Natural killer cell (primary cell): ENCODE data around the gene ICAM5. TPM values are rescaled to one million over a fixed set of nuclear protein-coding genes. Genes with fewer than 3 reads are reported as not detected.
"Not testable (repeated sequence)": the region's sequence is repeated elsewhere in the genome, so short reads cannot be mapped to it uniquely, and the experiment has no call there.

Source experiments
- ATAC-seq, 3 donors: fragments of 150-1000 bp in 2 of 3; fragments of 200-7000 bp in 1 of 3; cut with Tn5 transposase; 1 replicate in 1 of 3; 2 replicates in 2 of 3; pipeline ENCODE4 v1.10.0; 2021; ENCODE audit warnings: mild to moderate bottlenecking in 2 of 3, moderate library complexity in 2 of 3
- DNase-seq, 2 donors: peaks; one replicate each; pipeline versions ENCODE4 v3.0.0 to v3.0.0-alpha.2; 2013 to 2021; ENCODE audit warnings: mixed read lengths in 1 of 2
- H3K27ac ChIP-seq: one replicate; pipeline ENCODE4 v1.5.1; 2013; ENCODE audit warnings: mild to moderate bottlenecking, low read length
- H3K27me3 ChIP-seq: one replicate; pipeline ENCODE4 v1.6.1; 2013; ENCODE audit warnings: low read length; ENCODE audit not compliant: control insufficient read depth, insufficient read depth
- H3K36me3 ChIP-seq: one replicate; pipeline ENCODE4 v1.6.1; 2013; ENCODE audit warnings: low read length; ENCODE audit not compliant: control insufficient read depth, insufficient read depth
- H3K4me1 ChIP-seq: one replicate; pipeline ENCODE4 v1.6.1; 2013; ENCODE audit warnings: low read length; ENCODE audit not compliant: control insufficient read depth, insufficient read depth
- H3K4me3 ChIP-seq: one replicate; pipeline ENCODE4 v1.5.1; 2013; ENCODE audit warnings: low read length
- H3K9me3 ChIP-seq: one replicate; pipeline ENCODE4 v1.6.1; 2013; ENCODE audit warnings: low read length; ENCODE audit not compliant: control insufficient read depth, insufficient read depth
- H3K27ac Mint-ChIP-seq, 2 donors: one replicate each; pipeline ENCODE4 v1.8.0; 2022; ENCODE audit warnings: mild to moderate bottlenecking in 2 of 2, mixed read lengths in 2 of 2, moderate library complexity in 1 of 2
- H3K27me3 Mint-ChIP-seq, 2 donors: one replicate each; pipeline ENCODE4 v1.8.0; 2022; ENCODE audit warnings: low read depth in 2 of 2, mixed read lengths in 2 of 2
- H3K36me3 Mint-ChIP-seq: one replicate; pipeline ENCODE4 v1.8.0; 2022; ENCODE audit warnings: mixed read lengths
- H3K4me1 Mint-ChIP-seq, 2 donors: one replicate each; pipeline ENCODE4 v1.8.0; 2022; ENCODE audit warnings: mixed read lengths in 2 of 2
- H3K4me3 Mint-ChIP-seq: one replicate; pipeline ENCODE4 v1.8.0; 2022; ENCODE audit warnings: mild to moderate bottlenecking, moderate library complexity, mixed read lengths
- H3K9me3 Mint-ChIP-seq, 2 donors: one replicate each; pipeline ENCODE4 v1.8.0; 2022; ENCODE audit warnings: mixed read lengths in 2 of 2
- WGBS: methylation state at CpG from one replicate; pipeline ENCODE4 v1.1.7; 2013; ENCODE audit warnings: missing lambda C conversion rate; ENCODE audit not compliant: insufficient coverage; 5-methylcytosine and 5-hydroxymethylcytosine counted together
- intact Hi-C: fragments of 100-400 bp; cut with micrococcal nuclease; formaldehyde crosslinking; loops from one replicate; pipeline ENCODE4 v1.14.2; 2022
- total RNA-seq, 4 donors: library from RNA; stranded (reverse); fragments of 120-200 nt in 1 of 4; gene quantifications; one replicate each; pipeline versions ENCODE4 v1.2.3 to v1.2.4, GENCODE V29; 2013 to 2022
- TF ChIP-seq, protein P1 (sequence below): fragments of 200-600 bp; IDR thresholded peaks from one replicate; pipeline ENCODE4 v1.8.0; 2022; ENCODE audit warnings: antibody characterized with exemption

The ICAM5 gene
- total RNA-seq, 3 donors from 2014 or later (not counting 1 experiment from before 2014, with no cell fraction given) = 1.1 to 1.6 (median 1.5) TPM

DNA sequence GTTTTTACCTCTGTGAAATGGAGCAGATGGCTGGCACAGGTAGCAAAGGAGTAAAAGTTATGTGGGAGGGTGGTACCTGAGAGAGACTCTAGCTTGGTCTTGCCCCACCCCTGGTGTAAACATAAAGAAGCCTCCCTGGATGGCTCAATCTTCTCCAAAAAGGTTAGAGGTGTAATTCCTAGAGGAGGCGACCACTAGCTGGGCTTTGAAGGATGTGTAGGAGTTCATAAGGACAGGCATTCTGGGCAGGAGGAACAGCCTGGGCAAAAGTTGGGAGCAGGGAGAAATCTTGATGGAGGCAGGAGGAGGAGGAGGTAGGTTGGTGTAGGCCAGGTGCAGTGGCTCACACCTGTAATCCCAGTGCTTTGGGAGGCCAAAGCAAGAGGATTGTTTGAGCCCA lies 10.8 kb upstream of the ICAM5 start:
- Histone ChIP-seq H3K4me1 (peaks cover 28% of the 10 kb centered on the region), H3K9me3 (no peaks in the 10 kb centered on the region), H3K27me3 (no peaks in the 10 kb centered on the region), H3K36me3 (peaks cover 30% of the 10 kb centered on the region), H3K27ac (no peak overlapping the region), H3K4me3 (no peak overlapping the region)
- intact Hi-C loops = no loop called here
- ATAC-seq = no peak
- H3K4me3 Mint-ChIP-seq = peak overlapping the region; percentile 25
- no peak for DNase-seq
- TF ChIP-seq, protein P1, sequence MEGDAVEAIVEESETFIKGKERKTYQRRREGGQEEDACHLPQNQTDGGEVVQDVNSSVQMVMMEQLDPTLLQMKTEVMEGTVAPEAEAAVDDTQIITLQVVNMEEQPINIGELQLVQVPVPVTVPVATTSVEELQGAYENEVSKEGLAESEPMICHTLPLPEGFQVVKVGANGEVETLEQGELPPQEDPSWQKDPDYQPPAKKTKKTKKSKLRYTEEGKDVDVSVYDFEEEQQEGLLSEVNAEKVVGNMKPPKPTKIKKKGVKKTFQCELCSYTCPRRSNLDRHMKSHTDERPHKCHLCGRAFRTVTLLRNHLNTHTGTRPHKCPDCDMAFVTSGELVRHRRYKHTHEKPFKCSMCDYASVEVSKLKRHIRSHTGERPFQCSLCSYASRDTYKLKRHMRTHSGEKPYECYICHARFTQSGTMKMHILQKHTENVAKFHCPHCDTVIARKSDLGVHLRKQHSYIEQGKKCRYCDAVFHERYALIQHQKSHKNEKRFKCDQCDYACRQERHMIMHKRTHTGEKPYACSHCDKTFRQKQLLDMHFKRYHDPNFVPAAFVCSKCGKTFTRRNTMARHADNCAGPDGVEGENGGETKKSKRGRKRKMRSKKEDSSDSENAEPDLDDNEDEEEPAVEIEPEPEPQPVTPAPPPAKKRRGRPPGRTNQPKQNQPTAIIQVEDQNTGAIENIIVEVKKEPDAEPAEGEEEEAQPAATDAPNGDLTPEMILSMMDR = no peak
- H3K4me1 Mint-ChIP-seq = peaks cover 24 to 25% of the 10 kb centered on the region in 2 donors
- H3K36me3 Mint-ChIP-seq = no peaks in the 10 kb centered on the region
- H3K27ac Mint-ChIP-seq = peak overlapping the region; percentile 75 to 84
- WGBS = 100% methylated on average over 1 of the region's 1 CpG
- H3K27me3 Mint-ChIP-seq = no peaks in the 10 kb centered on the region
- no peaks in the 10 kb centered on the region for H3K9me3 Mint-ChIP-seq

DNA sequence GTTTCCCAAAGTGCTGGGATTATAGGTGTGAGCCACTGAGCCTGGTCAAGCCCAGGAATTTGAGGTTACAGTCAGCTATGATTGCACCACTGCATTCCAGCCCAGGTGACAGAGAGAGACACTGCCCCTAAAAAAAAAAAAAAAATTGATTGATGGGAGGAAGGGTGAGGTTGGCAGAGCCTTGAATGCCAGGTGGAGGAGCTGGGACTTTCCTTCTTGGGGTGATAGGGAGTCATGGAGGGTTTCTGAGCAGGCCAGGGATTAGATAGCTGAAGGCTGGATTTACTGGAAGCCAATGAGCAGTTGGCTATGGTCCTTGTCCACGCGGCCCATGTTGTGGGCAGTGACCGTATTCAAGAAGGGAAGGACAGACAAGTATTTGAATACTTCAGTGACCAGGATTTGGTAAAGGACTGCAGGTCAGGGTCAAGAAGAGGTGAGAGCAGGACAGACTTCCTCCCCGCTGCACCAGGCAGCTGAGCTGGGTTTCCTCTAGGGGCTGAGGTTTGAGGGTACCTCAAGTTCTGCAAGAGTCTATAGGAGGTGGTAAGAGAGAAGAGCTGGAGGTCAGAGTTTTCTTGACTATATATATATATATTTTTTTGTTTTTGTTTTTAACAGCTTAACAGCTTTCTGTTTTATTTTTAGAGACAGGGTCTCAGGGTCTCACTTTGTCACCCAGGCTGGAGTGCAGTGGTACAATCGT lies 9.9 kb upstream of the ICAM5 start:
- peak overlapping the region; percentile 75 to 84 for H3K27ac Mint-ChIP-seq
- peaks cover 37% of the 10 kb centered on the region for H3K36me3 ChIP-seq
- no peak overlapping the region for H3K4me3 ChIP-seq
- H3K9me3 ChIP-seq = no peaks in the 10 kb centered on the region
- peak overlapping the region; percentile 47 for H3K27ac ChIP-seq
- H3K4me1 ChIP-seq = peaks cover 28% of the 10 kb centered on the region
- TF ChIP-seq, protein P1 = no peak
- peaks cover 18 to 21% of the 10 kb centered on the region in 2 donors for H3K4me1 Mint-ChIP-seq
- H3K9me3 Mint-ChIP-seq = no peaks in the 10 kb centered on the region
- DNase-seq (no peak), ATAC-seq (peak; percentile 48 to 62 (median 59))
- WGBS = 20% methylated on average over 5 of the region's 5 CpGs
- H3K27me3 ChIP-seq = no peaks in the 10 kb centered on the region
- peaks cover under 1% of the 10 kb centered on the region for H3K36me3 Mint-ChIP-seq
- peak overlapping the region; percentile 56 for H3K4me3 Mint-ChIP-seq
- no peaks in the 10 kb centered on the region for H3K27me3 Mint-ChIP-seq
- intact Hi-C loops = no loop called here

DNA sequence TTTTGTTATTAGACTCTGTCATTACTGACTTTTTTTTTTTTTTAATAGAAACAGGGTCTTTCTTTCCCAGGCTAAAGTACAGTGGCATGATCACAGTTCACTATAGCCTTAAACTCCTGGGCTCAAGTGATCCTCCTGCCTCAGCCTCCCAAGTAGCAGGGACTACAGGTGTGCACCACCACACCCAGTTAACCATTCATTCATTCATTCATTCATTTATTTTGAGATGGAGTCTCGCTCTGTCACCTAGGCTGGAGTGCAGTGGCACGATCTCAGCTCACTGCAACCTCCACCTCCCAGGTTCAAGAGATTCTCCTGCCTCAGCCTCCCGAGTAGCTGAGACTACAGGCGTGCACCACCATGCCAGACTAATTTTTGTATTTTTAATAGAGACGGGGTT lies 7.7 kb upstream of the ICAM5 start:
- ATAC-seq, H3K27me3 Mint-ChIP-seq, H3K9me3 ChIP-seq, H3K27ac Mint-ChIP-seq, H3K4me3 ChIP-seq, intact Hi-C loops, H3K36me3 Mint-ChIP-seq, H3K9me3 Mint-ChIP-seq, DNase-seq, H3K27me3 ChIP-seq, H3K27ac ChIP-seq: not testable (repeated sequence)
- 98% methylated on average over 5 of the region's 5 CpGs for WGBS
- Histone ChIP-seq H3K4me1 (peaks cover 42% of the 10 kb centered on the region), H3K36me3 (peaks cover 38% of the 10 kb centered on the region)
- peaks cover 26 to 28% of the 10 kb centered on the region in 2 donors for H3K4me1 Mint-ChIP-seq
- peak overlapping the region; percentile 37 for H3K4me3 Mint-ChIP-seq

DNA sequence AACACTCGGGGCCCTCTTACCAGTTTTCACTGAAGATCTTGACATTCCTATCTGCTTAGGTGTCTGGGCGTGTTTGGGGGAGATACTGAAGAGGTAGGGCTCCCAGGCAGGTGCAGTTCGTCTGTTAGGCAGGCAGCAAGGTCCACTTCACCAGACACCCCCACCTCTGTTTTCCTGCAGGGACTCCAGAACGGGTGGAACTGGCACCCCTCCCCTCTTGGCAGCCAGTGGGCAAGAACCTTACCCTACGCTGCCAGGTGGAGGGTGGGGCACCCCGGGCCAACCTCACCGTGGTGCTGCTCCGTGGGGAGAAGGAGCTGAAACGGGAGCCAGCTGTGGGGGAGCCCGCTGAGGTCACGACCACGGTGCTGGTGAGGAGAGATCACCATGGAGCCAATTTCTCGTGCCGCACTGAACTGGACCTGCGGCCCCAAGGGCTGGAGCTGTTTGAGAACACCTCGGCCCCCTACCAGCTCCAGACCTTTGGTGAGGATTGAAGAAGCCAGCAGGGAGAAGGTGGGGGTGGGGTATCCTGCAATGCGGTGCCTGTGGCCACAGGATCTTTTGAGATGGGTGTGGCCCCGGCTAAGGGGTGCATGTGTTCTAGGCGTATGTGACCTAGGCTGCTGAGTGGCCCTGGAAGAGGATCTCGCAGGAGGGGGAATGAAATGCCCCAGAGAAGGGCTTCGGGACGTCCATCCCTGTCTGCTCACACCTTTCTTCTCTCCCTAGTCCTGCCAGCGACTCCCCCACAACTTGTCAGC lies 6.3 kb upstream of the ICAM5 start:
- ATAC-seq (no peak), DNase-seq (no peak)
- Mint-ChIP-seq H3K36me3 (peaks cover 10% of the 10 kb centered on the region), H3K9me3 (no peaks in the 10 kb centered on the region), H3K27me3 (peaks cover 0 to 8% of the 10 kb centered on the region in 2 donors), H3K27ac (peak overlapping the region in 1 of 2 donors; percentile 41), H3K4me3 (no peak overlapping the region), H3K4me1 (peaks cover 37% of the 10 kb centered on the region in 2 donors)
- no peak overlapping the region for H3K27ac ChIP-seq
- no peak overlapping the region for H3K4me3 ChIP-seq
- no peaks in the 10 kb centered on the region for H3K9me3 ChIP-seq
- H3K36me3 ChIP-seq = peaks cover 31% of the 10 kb centered on the region
- H3K4me1 ChIP-seq = peaks cover 53% of the 10 kb centered on the region
- 92% methylated on average over 21 of the region's 23 CpGs for WGBS
- peaks cover 14% of the 10 kb centered on the region for H3K27me3 ChIP-seq
- TF ChIP-seq, protein P1 = no peak
- intact Hi-C loops = no loop called here
